SK-N-SH (cell line): ENCODE results near the gene CACUL1. TPM values are rescaled to one million over a fixed set of nuclear protein-coding genes. Genes with fewer than 3 reads are reported as not detected.

ENCODE experiments used
- CTCF ChIA-PET: fragments of 300-600, 350-600 bp; formaldehyde crosslinking; extraction: SDS; loops from one replicate; lab custom pipeline; 2021; lab: Yijun Ruan, JAX
- POLR2A ChIA-PET: fragments of 350-600 bp; sonication (Branson Sonifier 250); formaldehyde crosslinking; extraction: SDS; loops from one replicate; lab custom pipeline; 2020; ENCODE audit warnings: antibody characterized with exemption, inconsistent platforms; lab: Yijun Ruan, JAX
- DNase-seq: peaks from one replicate; pipeline ENCODE4 v3.0.0; 2012
- H2AFZ ChIP-seq: fragments of 200-600 bp; sonication (generic); 2 replicates; pipeline ENCODE4 v1.8.1; 2016; ENCODE audit warnings: antibody characterized with exemption, mild to moderate bottlenecking, low read depth
- H3F3A ChIP-seq: fragments of 200-600 bp; sonication (generic); replicated peaks from 2 replicates; pipeline ENCODE3; 2016; ENCODE audit warnings: antibody characterized with exemption, mild to moderate bottlenecking; ENCODE audit not compliant: insufficient read depth
- H3K27ac ChIP-seq, 2 experiments: fragments of 200-500 bp in 1 of 2; fragments of 200-600 bp in 1 of 2; sonication (Bioruptor generic) in 1 of 2; sonication (generic), shearing (Covaris generic) in 1 of 2; 2 replicates each; pipeline versions ENCODE4 v1.5.1 to v1.6.1; 2014 to 2016; ENCODE audit warnings: low read depth in 2 of 2, inconsistent platforms in 1 of 2, low read length in 1 of 2, mild to moderate bottlenecking in 1 of 2, mixed read lengths in 1 of 2
- H3K27me3 ChIP-seq: fragments of 200-600 bp; sonication (generic), shearing (Covaris generic); 2 replicates; pipeline ENCODE4 v1.6.1; 2016; ENCODE audit warnings: mixed run types; ENCODE audit not compliant: insufficient read depth
- H3K36me3 ChIP-seq, 2 experiments: fragments of 200-500 bp in 1 of 2; fragments of 200-600 bp in 1 of 2; sonication (Bioruptor generic) in 1 of 2; sonication (generic) in 1 of 2; replicated peaks in 1 of 2; 2 replicates each; pipeline versions ENCODE3 to v1.5.1; 2014 to 2016; ENCODE audit warnings: low read length in 1 of 2, mild to moderate bottlenecking in 1 of 2; ENCODE audit not compliant: insufficient read depth in 2 of 2, control insufficient read depth in 1 of 2
- H3K4me1 ChIP-seq, 2 experiments: fragments of 200-500 bp in 1 of 2; fragments of 200-600 bp in 1 of 2; sonication (Bioruptor generic) in 1 of 2; sonication (generic), shearing (Covaris generic) in 1 of 2; 2 replicates each; pipeline versions ENCODE4 v1.5.1 to v1.6.1; 2014 to 2016; ENCODE audit warnings: low read depth in 1 of 2, low read length in 1 of 2, mixed run types in 1 of 2; ENCODE audit not compliant: insufficient read depth in 2 of 2, control insufficient read depth in 1 of 2
- H3K4me2 ChIP-seq: fragments of 200-600 bp; sonication (generic), shearing (Covaris generic); 2 replicates; pipeline ENCODE4 v1.6.1; 2017; ENCODE audit warnings: mixed run types
- H3K4me3 ChIP-seq, 2 experiments: fragments of 200-500 bp in 1 of 2; fragments of 200-600 bp in 1 of 2; sonication (Bioruptor generic) in 1 of 2; sonication (generic), shearing (Covaris generic) in 1 of 2; 2 replicates each; pipeline versions ENCODE4 v1.5.1 to v1.8.1; 2014 to 2016; ENCODE audit warnings: low read depth in 2 of 2, inconsistent platforms in 1 of 2, low read length in 1 of 2, mild to moderate bottlenecking in 1 of 2, mixed read lengths in 1 of 2, moderate library complexity in 1 of 2
- H3K79me2 ChIP-seq: fragments of 200-600 bp; sonication (generic); 2 replicates; pipeline ENCODE4 v1.8.1; 2017; ENCODE audit warnings: mild to moderate bottlenecking; ENCODE audit not compliant: insufficient read depth
- H3K9ac ChIP-seq: fragments of 200-600 bp; sonication (generic); 2 replicates; pipeline ENCODE4 v1.6.1; 2017; ENCODE audit warnings: mixed run types
- H3K9me2 ChIP-seq: fragments of 200-600 bp; sonication (generic); 2 replicates; pipeline ENCODE4 v1.6.1; 2017; ENCODE audit warnings: mixed run types
- H3K9me3 ChIP-seq: fragments of 200-600 bp; sonication (generic); 2 replicates; pipeline ENCODE4 v1.6.1; 2017; ENCODE audit warnings: mixed run types, mild to moderate bottlenecking, moderate library complexity
- H4K20me1 ChIP-seq: fragments of 200-600 bp; sonication (generic); 2 replicates; pipeline ENCODE4 v1.6.1; 2017; ENCODE audit warnings: mild to moderate bottlenecking, mixed run types; ENCODE audit not compliant: insufficient read depth
- CHD2 ChIP-seq: fragments of 150-350 bp; IDR thresholded peaks from 2 replicates; pipeline ENCODE4 v1.6.1; 2018; ENCODE audit warnings: low read length; ENCODE audit not compliant: partially characterized antibody
- EP300 ChIP-seq, 2 experiments: IDR thresholded peaks; 2 replicates each; pipeline versions ENCODE4 v1.4.0 to v1.6.1; 2012; ENCODE audit warnings: borderline replicate concordance in 1 of 2, low read depth in 1 of 2, low read length in 1 of 2
- FOXM1 ChIP-seq: IDR thresholded peaks from 2 replicates; pipeline ENCODE4 v1.4.0; 2012; ENCODE audit warnings: low read depth, mild to moderate bottlenecking
- GABPA ChIP-seq: IDR thresholded peaks from 2 replicates; pipeline ENCODE4 v1.4.0; 2012; ENCODE audit warnings: low read depth, mild to moderate bottlenecking
- GATA2 ChIP-seq: sonication (generic); formaldehyde crosslinking; IDR thresholded peaks from 2 replicates; pipeline ENCODE4 v1.5.0; 2020; ENCODE audit warnings: mild to moderate bottlenecking, missing genetic modification reagents
- IRF3 ChIP-seq: fragments of 150-350 bp; IDR thresholded peaks from 2 replicates; pipeline ENCODE4 v1.6.1; 2016; ENCODE audit warnings: mild to moderate bottlenecking, low read depth, low read length
- MAX ChIP-seq: IDR thresholded peaks from 2 replicates; pipeline ENCODE4 v1.4.0; 2012; ENCODE audit warnings: low read depth
- MXI1 ChIP-seq: IDR thresholded peaks from 2 replicates; pipeline ENCODE4 v1.6.1; 2012; ENCODE audit warnings: mild to moderate bottlenecking, low read depth, low read length, improper control_type of control experiment
- NRF1 ChIP-seq: IDR thresholded peaks from 2 replicates; pipeline ENCODE4 v1.6.1; 2012; ENCODE audit warnings: low read depth, mild to moderate bottlenecking, low read length
- RAD21 ChIP-seq: IDR thresholded peaks from 2 replicates; pipeline ENCODE4 v1.6.1; 2012; ENCODE audit warnings: mild to moderate bottlenecking, low read length
- REST ChIP-seq: IDR thresholded peaks from 2 replicates; pipeline ENCODE4 v1.6.1; 2012; ENCODE audit warnings: mild to moderate bottlenecking, low read depth, low read length, moderate library complexity
- RFX5 ChIP-seq: IDR thresholded peaks from 2 replicates; pipeline ENCODE4 v1.6.1; 2012; ENCODE audit warnings: mild to moderate bottlenecking, improper control_type of control experiment, low read length
- RXRA ChIP-seq: IDR thresholded peaks from 2 replicates; pipeline ENCODE4 v1.4.0; 2012; ENCODE audit warnings: low read depth, mild to moderate bottlenecking, borderline replicate concordance
- TEAD4 ChIP-seq: IDR thresholded peaks from 2 replicates; pipeline ENCODE4 v1.4.0; 2012; ENCODE audit warnings: mild to moderate bottlenecking, borderline replicate concordance; ENCODE audit not compliant: insufficient read depth
- USF1 ChIP-seq: IDR thresholded peaks from 2 replicates; pipeline ENCODE4 v1.4.0; 2012; ENCODE audit warnings: low read depth, borderline replicate concordance
- ZBTB33 ChIP-seq: IDR thresholded peaks from 2 replicates; pipeline ENCODE4 v1.4.0; 2012; ENCODE audit warnings: low read depth, borderline replicate concordance
- WGBS: methylation state at CpG from one replicate; pipeline ENCODE4 v1.1.6; 2017; ENCODE audit warnings: low lambda C conversion rate; 5-methylcytosine and 5-hydroxymethylcytosine counted together
- polyA plus RNA-seq, 3 experiments: library from polyadenylated mRNA; depleted of rRNA; stranded (reverse); fragments of >200 nt; gene quantifications; 2 replicates each; pipeline ENCODE4 v1.2.3, GENCODE V29; 2012
- TF ChIP-seq, protein P1 (sequence below): IDR thresholded peaks from 2 replicates; pipeline ENCODE4; 2012

Gene CACUL1
- polyA plus RNA-seq, 1 of the 3 experiments (the other 2 are of a cell fraction) = 2.6 TPM

DNA sequence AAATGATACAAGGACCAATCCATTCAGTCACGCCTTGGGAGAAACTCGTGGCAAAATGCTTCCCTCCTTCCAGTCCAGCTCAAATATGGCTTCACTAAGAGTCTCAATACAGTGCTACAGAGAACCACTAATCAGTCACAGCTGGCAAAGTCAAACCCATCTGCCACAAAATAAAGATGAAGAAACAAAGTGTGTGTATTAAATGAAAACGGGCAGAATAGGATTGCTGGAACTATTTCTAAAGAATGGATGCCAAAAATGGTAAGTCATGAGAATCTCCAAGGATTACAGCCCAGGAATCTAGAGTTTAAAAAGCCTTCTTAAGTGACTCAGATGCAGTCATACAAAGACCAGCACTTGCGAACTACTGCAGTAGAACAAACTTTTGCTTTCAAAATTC is 61.9 kb downstream of the CACUL1 start (continued):
- no peak for TF ChIP-seq REST
- no peak for TF ChIP-seq GABPA
- TF ChIP-seq MXI1 = no peak
- peak; percentile 50; the same call in 1 of the 2 replicates for TF ChIP-seq TEAD4
- no peak for TF ChIP-seq RAD21
- 0 out of 2 replicates have a peak, but pooled peaks have one; percentile 24 for TF ChIP-seq ZBTB33
- peak in 1 of 2 experiments; percentile 48; a peak in 1 of 4 replicates for TF ChIP-seq EP300 (IDR thresholded peaks at IDR 0.05; ENCODE audit: borderline replicate concordance in 1 of 2, low read depth in 1 of 2, low read length in 1 of 2)

DNA sequence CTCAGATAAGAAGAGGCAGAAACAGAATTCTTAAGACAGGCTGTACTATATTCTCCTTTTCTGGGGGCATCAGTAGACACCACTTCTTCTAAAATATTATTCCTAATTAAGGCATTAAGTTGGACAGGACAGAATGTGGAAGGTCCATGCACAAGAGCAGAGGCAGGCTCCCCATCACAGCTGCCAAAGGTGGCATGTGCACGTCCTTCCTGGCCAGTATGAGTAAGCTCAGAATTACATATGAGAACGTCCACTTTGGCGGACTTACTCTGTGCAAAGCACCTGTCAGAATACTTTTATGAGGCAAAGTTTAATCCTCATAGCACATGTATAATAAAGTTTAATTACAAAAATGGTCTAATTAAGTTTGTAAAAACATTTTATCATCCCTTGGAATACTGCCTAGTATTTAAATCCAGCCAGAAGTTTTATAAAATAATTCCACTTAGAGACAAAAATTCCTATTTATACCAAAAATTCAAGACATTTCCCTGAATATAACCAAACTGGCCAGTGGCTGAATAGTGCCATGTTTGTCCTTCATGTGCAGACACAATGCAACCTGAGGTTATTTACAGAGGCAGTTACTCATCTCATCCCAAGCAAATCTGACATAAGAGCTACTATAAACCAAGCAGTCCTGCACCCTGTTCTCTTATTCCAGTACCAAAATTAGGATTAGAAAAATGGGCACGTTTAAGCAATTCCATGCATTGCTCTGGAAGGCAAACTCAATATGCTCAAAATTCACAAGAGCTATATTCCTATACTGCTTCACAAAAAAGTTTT is 65.5 kb downstream of the CACUL1 start:
- no peaks in the 10 kb centered on the region for H3K27me3 ChIP-seq
- H3K9me2 ChIP-seq = no peaks in the 10 kb centered on the region
- no peak overlapping the region for H3K9ac ChIP-seq
- no peak overlapping the region for H3K4me2 ChIP-seq
- no peaks in the 10 kb centered on the region for H3K79me2 ChIP-seq
- peaks cover 19 to 44% of the 10 kb centered on the region in 2 experiments for H3K36me3 ChIP-seq
- 88% methylated on average over 4 of the region's 4 CpGs for WGBS
- no peak for DNase-seq
- H2AFZ ChIP-seq = no peak overlapping the region
- H3F3A ChIP-seq = peaks cover 16% of the 10 kb centered on the region
- H3K4me1 ChIP-seq = peaks cover 10% of the 10 kb centered on the region in 2 experiments; a peak in 3 of 4 replicates
- no peaks in the 10 kb centered on the region for H4K20me1 ChIP-seq
- H3K27ac ChIP-seq = no peak overlapping the region
- CTCF ChIA-PET = no interaction called here
- no peak overlapping the region for H3K4me3 ChIP-seq
- no peaks in the 10 kb centered on the region for H3K9me3 ChIP-seq
- POLR2A ChIA-PET = no interaction called here
- no peak for TF ChIP-seq IRF3
- TF ChIP-seq, protein P1, sequence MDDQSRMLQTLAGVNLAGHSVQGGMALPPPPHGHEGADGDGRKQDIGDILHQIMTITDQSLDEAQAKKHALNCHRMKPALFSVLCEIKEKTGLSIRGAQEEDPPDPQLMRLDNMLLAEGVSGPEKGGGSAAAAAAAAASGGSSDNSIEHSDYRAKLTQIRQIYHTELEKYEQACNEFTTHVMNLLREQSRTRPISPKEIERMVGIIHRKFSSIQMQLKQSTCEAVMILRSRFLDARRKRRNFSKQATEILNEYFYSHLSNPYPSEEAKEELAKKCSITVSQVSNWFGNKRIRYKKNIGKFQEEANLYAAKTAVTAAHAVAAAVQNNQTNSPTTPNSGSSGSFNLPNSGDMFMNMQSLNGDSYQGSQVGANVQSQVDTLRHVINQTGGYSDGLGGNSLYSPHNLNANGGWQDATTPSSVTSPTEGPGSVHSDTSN = no peak
- no peak for TF ChIP-seq FOXM1
- TF ChIP-seq GATA2 (CRISPR knock-in tag) = no peak
- no peak for TF ChIP-seq MAX
- no peak for TF ChIP-seq NRF1
- TF ChIP-seq USF1 = no peak
- no peak for TF ChIP-seq CHD2
- TF ChIP-seq RXRA = no peak
- no peak for TF ChIP-seq RFX5
- no peak for TF ChIP-seq REST
